HG03108 (cell line): ENCODE results near the gene PYGL.
"Not testable (repeated sequence)": the region's sequence is repeated elsewhere in the genome, so short reads cannot be mapped to it uniquely, and the experiment has no call there.

ENCODE experiments used
- ATAC-seq: cut with Tn5 transposase; IDR thresholded peaks from one replicate; pipeline ENCODE4 v1.9.1; 2021; ENCODE audit warnings: moderate library complexity; ENCODE audit not compliant: unreplicated experiment

PYGL gene

GRCh38 chr14:50955373-50956043 is 11.2 kb upstream of the PYGL start:
- ATAC-seq: no peak

- ATAC-seq: no peak
Measured at GRCh38 chr14:50954811-50955372, 10.6 kb upstream of the PYGL start.

- ATAC-seq: no peak
Measured at GRCh38 chr14:50953502-50953901, 9.2 kb upstream of the PYGL start.

- ATAC-seq: no peak
Measured at GRCh38 chr14:50951032-50951431, 6.7 kb upstream of the PYGL start.

- no peak for ATAC-seq
Measured at GRCh38 chr14:50948205-50948604, 3.9 kb upstream of the PYGL start.

GRCh38 chr14:50947446-50947845 is 3.2 kb upstream of the PYGL start:
- no peak for ATAC-seq

- ATAC-seq: no peak
Measured at GRCh38 chr14:50946234-50946935, 2.1 kb upstream of the PYGL start.

GRCh38 chr14:50944647-50945413 is 547 bp upstream of the PYGL start:
- peak; percentile 8 for ATAC-seq

GRCh38 chr14:50943261-50943942 is 881 bp downstream of the PYGL start:
- ATAC-seq: no peak

GRCh38 chr14:50941638-50942037 is 2.6 kb downstream of the PYGL start:
- not testable (repeated sequence) for ATAC-seq

GRCh38 chr14:50941151-50941550 is 3.1 kb downstream of the PYGL start:
- no peak for ATAC-seq

GRCh38 chr14:50937800-50938199 is 6.5 kb downstream of the PYGL start:
- ATAC-seq: no peak

- no peak for ATAC-seq
Measured at GRCh38 chr14:50937325-50937724, 7.0 kb downstream of the PYGL start.

- ATAC-seq: no peak
Measured at GRCh38 chr14:50936882-50937281, 7.4 kb downstream of the PYGL start.

- ATAC-seq: no peak
Measured at GRCh38 chr14:50936016-50936340, 8.3 kb downstream of the PYGL start.

GRCh38 chr14:50935126-50936015 is 8.9 kb downstream of the PYGL start:
- no peak for ATAC-seq

GRCh38 chr14:50932592-50933495 is 11.4 kb downstream of the PYGL start:
- ATAC-seq: no peak

- ATAC-seq: no peak
Measured at GRCh38 chr14:50932156-50932555, 12.1 kb downstream of the PYGL start.

- no peak for ATAC-seq
Measured at GRCh38 chr14:50931559-50931958, 12.7 kb downstream of the PYGL start.
